Hippocampal formation (tissue), 2 donors: ENCODE data around the gene C2orf81.
"Not testable (repeated sequence)": the region's sequence is repeated elsewhere in the genome, so short reads cannot be mapped to it uniquely, and the experiment has no call there.

Experiments
- DNase-seq, 2 donors: peaks; one replicate each; lab custom pipeline; 2025; lab: John Stamatoyannopoulos, UW

The C2orf81 gene

DNA sequence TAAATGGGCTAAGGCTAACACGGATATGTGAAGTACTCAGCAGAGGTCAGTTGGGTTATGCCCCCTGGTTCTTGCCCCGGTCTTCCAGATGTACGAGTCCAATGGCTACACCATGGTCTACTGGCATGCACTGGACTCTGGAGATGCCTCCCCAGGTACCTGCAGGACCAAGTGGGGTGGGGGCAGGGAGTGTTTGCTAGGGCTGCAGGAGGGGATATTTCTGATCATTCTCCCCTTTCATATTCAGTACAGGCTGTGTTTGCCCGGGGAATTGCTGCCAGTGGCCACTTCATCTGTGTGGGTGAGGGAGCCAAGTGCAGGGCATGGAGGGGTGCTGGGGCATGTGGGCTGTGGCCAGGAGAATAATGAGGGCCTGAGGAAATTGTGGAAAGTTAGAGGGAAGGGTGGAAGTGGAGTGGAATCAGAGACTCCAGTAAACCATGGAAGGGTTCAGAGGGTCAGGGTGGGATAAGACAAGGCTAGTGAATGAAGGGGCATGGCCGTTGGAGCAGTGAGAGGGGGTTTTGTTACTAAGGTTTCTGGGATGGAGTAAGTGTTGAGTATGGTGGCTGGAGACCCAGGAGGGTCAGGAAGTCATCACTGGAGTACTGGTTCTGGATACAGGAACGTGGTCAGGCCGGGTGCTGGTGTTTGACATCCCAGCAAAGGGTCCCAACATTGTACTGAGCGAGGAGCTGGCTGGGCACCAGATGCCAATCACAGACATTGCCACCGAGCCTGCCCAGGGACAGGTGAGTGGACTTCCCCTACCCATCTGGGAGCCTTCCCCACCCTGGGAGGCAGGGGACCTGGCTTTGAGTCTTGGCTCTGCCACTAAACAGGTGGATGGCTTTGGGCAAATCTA lies 2.0 kb upstream of the C2orf81 start:
- no peak for DNase-seq

DNA sequence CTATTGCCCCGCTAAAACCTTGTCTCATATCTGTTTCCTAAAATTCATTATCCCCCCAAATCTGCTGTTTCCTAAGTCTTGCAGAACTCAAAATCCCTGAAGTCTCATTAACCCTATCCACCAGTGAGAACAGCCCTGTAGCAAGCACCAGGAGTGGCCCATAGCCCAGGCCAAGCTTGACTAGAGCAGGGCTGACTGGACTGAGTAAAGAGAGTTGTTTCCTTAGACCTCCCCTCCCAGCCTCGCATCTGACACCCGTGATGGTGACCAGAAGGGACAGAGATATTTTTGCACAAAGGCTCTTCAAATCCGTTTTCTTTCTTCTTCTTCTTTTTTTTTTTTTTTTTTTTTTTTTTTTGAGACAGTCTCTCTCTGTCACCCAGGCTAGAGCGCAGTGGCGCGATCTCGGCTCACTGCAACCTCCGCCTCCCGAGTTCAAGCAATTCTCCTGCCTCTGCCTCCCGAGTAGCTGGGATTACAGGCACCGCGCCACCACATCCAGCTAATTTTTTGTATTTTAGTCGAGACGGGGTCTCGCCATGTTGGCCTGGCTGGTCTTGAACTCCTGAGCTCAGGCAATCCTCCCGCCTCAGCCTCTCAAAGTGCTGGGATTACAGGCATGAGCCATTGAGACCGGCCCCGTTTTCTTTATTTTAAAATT lies 846 bp downstream of the C2orf81 start:
- DNase-seq: not testable (repeated sequence)

DNA sequence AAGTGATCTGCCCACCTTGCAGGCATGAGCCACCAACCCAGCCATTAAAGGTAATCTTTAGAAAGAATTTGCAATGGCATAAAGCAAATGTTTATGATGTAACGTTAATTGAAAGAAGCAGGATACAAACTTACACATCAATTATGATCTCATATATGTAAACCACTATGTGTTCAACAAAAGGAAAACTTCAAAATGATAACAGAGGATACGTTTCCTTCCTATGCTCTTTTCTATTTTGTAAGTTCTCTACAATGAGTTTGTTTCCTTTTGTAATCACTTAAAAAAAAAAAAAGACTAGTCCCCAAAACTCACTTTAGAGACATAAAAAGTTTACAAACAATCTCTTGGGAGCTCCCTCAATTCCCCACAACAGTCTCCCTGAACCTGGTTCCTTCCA lies 1.4 kb downstream of the C2orf81 start:
- DNase-seq: no peak

DNA sequence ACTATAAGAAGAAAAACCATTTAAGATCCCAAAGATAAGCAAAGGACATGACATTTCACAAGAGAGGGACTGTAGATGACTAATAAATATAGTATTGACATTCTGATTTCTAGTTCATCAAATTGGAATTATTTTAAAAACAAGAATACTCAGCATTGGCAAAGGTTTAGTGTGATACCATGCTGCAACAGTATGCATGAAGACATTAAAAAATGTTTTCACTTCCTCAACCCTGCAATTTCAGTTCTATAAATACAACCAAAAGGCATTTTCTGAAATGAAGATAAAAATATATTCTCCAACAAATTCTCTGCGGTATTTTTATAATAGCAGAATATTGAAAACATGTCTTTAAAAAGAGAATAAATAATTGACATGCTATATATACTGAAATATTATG lies 2.1 kb downstream of the C2orf81 start:
- no peak for DNase-seq

DNA sequence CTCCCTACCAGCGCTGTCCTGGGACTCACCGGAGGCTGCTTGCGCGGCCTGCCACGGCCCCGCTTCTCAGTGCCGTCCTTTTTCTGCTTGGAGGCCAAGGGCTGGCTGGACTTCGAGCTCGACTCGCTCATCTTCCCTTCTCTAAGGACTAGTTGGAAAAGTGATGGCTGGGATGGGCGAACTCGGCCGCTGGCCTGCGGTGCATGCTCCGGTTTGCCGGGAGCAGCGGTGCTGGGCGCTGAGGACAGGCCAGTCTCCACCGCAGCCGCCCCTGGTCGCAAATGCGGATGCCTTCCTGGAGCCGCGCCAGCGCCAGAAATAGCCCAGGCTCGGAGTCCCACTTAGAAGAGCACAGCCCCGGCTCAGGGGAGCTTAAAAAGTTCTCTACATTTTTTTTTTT lies 3.1 kb downstream of the C2orf81 start:
- no peak for DNase-seq

DNA sequence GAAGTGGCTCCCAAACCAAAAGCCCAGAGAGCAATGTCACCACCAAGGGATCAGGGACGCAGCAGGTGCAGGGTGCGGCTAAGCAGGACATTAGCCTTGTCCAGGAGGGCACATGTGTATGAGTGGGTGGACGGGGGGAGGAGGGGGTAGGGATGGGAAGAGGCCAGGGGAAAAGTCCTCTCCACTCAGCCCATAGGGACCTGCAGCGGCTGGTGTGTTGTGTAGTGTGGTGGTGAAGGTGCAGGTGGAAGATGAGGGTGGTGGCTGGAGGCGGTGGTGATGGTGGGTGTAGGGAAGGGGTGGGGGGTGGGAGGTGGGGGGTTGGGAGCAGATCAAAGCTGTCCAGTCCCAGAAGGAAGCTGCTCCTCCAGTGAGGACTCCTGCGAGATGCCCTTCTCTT lies 3.7 kb downstream of the C2orf81 start:
- DNase-seq: no peak

DNA sequence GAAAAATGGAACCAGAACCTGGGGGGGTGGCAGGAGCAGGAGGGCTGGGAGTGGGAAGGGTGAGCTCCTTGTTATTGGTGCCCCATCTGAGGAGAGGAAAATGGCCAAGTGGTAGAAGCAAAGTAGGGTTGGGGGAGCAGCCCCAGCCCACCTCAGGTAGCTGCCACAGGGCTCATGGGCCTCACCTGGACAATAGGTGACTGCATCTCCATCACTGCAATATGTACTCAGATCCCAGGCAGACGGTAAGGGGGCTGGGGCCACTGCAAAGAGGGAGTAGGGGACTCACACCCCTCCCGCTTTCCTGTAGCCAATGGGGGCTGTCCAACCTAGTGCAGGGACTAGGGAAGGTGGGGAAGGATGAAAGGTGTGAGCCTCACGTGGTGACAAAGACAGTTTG lies 4.2 kb downstream of the C2orf81 start:
- DNase-seq: no peak

DNA sequence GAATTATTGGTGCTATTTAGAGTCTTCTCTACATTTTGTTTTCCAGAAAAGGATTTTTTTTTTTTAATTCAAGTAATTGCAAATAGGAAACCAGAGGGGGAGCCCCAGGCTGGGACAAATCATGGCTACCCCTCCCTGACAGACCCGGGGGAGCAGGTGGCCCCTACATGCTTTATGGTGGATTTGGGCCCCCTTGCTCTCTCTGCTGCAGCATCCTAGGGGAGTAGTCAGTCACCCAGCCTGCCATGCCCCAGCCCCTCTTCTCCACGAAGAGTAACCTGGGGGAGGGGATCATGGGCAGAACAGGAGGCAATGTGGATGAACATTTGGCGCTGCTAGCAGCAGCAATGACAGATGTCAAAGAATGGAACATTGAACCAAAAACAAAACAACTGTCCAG lies 4.6 kb downstream of the C2orf81 start:
- no peak for DNase-seq

DNA sequence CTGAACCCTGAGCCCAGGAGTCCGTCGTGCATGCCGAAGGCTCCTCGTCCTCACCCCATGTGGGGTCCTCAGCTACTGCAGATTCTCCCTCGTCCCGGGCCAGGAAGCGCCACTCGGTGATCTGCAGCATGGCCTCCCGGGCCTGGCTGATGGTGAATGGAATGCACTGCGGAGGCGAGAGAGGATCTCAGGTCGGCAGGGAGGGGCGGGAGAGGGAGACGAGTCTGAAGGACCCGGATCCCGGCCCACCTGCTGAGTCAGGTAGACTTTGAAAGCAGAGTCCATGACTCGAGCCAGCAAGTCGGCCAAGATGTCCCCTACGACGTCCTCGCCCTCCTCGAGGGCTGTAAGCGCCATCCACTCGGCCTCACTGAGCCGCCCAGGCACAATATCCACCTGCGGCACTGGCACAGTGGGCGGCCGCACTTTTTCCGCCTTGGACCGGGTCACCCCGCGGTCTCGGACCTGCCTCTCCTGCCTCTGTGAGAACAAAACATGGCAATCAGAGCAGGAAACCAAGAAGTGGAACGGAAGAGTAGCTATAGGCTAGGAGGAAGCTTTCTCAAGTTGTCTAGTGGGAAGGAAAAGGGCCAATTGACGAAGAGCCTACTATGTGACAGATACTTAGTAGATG lies 5.5 kb downstream of the C2orf81 start:
- no peak for DNase-seq

DNA sequence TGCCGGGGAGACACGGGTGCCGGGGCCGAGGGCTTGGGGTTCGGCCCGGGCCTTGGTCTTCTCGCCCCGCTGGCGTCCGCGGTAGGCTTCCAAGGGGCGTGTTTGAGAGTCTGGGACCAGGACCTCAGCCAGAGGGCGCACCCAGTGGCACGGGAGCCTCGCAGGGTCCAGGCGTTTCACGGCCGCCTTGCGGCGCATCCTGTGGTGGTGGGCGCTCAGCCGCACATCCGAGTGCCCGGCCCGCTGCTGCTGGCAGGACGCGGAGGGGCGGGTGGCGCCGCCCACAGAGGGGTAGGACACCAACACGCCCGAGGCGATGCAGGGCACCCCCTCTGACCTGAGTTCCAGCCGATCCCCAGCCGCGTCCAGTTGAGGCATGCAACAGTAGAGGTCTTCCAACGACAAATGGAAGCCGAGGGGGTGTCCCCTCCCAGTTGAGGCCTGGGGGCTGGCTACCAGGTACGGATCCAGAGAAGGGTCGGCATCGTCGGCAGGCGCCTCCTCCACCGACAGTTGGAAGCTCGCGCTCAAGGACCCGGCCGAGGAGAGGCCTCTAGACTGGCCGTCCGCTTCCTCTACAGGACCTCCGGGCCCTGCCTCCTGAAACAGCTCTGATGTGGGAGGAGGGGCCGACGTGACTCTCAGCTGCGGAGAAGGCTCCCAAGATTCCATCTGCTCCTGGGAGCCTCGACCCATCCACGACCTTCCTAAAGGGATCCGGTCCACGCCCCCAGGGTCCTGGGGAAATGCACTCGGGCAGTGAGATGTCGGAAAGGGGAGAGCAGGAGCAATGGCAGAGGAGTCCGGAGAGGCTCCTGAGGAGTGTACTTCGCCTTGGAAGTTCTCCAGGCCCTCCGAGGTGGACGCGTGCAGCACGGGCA lies 6.3 kb downstream of the C2orf81 start:
- DNase-seq: peak; percentile 21 to 49

DNA sequence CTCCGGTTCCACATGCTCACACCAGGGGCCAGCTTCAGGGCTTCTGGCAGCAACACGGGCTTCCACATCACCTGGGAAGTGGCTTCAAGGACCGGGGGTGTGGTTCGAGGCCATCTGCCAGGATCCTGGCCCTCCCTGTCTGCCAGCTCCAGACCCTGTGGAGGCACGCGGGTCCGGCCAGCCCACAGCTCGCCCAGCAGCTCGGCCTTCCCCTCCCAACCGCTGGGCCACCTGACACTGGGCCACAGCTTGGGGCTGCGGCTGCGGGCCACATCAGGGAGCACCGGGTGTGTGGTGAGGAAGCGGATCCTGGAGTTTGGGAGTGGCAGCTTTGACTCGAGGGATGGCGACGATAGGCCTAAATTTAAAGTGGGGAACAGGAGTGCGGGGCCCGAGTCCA lies 7.0 kb downstream of the C2orf81 start:
- DNase-seq: no peak

DNA sequence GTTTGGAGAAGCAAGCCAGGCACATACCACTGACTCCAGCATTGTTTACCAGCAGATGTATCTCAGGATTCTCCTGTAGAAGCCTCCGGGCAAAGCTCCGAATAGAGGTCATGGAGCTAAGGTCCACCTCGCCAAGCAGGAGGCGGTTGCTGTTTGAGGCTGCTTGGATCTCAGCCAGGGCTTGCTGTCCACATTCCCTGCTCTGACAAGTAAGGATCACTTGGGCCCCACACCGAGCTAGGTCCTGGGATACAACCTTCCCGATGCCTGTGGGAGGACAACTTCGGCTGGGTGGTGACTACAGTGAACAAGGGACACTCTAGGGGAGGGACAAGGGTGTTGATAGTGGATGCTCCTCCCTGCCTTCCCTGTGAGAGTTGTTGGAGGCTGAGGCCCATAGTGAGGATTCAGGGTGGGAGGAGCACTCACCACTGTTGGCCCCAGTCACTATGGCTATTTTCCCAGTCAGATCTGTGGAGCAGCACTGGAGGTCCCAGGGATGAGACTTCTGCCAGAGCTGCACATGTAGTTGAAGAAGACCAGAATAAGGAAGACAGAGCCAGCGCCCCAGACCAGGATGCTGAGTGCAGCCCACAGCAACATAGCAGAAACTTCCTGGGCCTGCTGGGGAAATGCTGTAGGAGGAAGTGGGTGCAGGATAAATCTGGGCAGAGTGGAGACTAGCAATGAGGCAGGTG lies 8.3 kb downstream of the C2orf81 start:
- no peak for DNase-seq

DNA sequence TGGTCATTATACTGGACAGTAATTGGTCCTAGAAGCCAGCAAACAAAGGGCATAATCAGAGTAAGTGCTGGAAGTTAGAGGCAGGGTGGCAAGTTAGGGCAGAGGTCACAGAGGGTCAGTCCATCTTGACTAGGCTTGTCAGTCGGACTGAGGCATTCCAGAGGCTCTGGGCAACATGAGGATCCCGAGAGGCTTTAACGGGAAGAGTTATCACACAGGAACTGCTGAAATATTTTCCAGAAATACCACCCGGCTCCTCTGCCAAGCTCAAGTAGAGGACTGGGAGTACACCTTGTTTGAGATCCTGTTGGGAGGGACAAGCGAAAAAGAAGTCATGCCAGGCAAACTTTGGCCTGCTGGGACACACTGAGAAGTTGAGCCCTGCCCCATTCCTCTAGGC lies 13.7 kb downstream of the C2orf81 start:
- DNase-seq: no peak

DNA sequence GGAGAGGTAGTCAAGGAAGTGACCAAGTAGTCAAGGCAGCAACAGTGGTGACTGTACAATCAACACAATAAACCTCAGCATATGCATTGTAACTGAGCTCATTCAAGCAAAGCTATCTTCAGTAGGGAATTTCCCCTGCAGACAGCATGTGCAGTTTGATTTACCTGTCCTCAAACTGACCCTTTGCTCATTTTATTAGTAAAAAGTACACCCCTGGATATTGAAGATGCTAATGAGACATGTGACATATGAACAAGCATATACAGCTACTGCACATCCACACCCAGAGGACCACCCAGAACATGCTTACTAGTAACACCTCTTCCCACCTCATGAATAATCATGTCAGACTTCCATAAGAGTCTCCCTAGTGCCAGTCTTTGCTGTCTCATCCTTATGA lies 15.4 kb downstream of the C2orf81 start:
- DNase-seq: no peak

DNA sequence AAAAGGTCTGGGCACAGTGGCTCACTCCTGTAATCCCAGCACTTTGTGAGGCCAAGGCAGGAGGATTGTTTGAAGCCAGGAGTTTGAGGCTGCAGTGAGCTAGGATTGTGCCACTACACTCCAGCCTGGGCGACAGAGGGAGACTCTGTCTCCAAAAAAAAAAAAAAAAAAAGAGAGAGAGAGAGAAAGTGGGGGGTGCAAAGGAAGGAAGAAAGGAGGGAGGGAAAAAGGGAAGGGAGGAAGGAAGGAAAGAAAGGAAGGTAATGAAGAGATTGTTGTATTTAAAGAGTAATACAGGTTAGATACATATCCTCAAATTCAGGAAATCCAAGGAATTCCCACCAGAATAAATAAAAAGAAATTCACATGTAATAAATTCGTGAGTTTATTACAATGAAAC lies 19.5 kb downstream of the C2orf81 start:
- no peak for DNase-seq

DNA sequence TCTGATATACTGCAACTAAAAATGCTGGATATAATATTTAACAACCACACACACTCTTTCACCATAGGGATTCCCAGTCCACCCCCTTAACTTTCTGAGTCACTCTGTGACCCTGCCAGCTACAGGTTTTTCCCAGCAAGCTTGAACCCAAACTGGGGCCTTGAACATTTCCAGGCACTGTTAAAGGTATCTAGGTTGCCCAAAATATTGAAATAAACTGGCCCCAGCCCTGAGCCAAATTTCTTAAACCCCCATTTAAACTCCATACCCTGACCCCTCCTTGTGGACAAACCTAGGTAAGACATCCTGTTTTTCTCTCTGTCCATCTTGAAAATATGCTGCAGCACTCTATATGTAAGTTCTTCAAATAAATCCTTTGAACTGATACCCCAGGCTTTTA lies 21.6 kb downstream of the C2orf81 start:
- DNase-seq: no peak

DNA sequence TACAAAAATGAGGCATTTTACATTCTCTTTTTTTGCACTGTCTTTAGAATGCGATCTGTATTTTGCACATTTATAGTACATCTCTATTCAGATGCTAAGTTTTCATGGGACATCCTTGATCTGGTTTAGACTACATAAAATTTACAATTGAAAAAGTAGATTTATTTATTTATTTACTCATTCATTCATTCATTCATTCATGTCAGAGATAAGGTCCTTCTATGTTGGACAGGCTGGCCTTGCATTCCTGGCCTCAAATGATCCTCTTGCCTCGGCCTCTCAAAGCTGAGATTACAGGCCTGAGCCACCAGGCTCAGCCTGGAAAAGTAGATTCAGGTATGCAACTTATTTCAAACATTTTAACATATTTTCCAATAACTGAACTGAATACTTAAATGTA lies 25.3 kb downstream of the C2orf81 start:
- no peak for DNase-seq

DNA sequence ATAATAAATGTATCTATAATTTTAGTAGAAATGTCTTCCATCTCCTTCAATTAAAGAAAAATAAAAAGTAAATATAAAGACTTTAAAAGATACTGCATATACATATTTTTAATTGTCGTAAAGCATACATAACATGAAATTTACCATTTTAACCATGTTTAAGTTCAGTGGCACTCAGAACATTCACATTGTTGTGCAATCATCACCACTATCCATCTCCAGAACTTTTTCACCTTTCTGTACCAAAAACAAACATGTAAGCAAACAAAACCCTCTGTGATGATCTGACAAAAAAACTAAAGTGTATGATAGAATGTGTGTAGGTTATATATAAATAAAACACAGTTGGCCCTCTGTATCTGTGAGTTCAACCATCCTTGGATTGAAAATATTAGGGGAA lies 27.9 kb downstream of the C2orf81 start:
- no peak for DNase-seq

DNA sequence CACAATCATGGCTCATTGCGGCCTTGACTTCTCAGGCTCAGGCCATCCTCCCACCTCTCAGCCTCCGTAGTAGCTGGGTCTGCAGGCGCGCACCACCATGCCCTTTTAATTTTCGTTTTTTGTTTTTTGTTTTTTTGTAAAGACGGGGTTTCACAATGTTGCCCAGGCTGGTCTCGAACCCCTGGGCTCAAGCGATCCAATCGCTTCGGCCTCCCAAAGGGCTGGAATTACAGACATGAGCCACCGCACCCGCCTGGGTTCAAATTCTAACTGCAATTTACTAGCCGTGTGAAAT lies 29.0 kb downstream of the C2orf81 start:
- DNase-seq: no peak

DNA sequence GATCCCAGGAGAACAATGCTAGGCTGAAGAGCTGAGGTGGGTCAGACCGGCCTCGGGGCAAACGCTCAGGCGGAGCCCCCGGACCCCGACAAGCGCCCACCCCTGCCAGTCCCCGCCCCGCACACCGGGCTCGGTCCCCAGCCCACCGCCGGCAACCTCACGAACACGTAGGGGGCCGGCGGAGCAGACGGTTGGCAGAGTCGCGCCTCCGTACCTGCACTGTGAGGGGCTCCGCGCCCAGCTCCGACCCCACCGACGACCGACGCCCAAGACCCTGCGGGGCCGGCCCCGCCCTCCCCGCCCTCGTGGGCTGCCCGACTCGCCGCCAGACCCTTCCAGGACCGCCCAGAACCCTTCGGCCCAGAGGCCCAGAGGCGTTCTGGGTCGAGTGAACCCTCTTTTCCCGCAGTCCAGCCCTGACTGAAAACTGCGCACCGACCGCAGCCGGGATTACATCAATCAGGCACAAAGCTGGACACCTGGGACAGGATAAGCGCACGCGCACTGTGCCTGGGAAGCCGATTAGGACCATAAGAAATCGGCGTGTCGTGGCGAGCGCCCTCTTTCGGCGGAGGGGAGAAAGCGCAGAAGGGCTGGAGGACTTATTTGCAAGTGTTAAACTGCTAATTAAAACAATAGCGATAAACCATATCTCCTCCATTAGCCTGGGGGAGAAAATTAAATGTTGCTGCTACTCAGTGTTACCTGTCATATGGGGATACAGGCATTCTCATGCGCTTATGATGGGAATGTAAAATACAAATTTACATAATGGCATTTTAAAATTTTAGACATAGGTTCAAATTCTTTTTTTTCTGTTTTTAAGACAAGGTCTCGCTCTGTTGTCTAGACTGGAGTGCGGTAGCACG lies 29.6 kb downstream of the C2orf81 start:
- DNase-seq: peak; percentile 79 to 89

DNA sequence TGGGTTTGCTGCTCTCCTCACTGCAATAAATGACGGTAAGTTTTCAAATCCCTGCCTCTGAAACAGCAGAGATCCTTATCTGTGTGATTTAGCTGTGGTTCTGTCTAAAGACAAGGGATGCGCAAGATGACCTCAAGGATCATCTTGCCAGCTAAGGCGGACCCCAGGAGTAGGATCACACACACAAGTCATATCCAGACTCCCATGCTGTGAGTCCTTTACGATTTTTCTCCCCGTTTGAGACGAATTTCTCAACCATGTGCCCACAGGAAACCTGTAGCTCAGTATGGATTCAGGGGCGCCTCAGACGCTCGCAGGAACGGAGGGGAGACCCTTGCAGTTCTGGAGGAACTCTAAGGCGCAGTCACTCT lies 30.2 kb downstream of the C2orf81 start:
- DNase-seq: no peak
